Measurements from ENCODE around the gene GRM5. TPM values are rescaled to one million over a fixed set of nuclear protein-coding genes. Genes with fewer than 3 reads are reported as not detected.
A peak's percentile ranks its signal among the peaks of the same experiment; 100 is the strongest.

The GRM5 gene
- total RNA-seq, 1 donor from 2014 or later = not detected

DNA sequence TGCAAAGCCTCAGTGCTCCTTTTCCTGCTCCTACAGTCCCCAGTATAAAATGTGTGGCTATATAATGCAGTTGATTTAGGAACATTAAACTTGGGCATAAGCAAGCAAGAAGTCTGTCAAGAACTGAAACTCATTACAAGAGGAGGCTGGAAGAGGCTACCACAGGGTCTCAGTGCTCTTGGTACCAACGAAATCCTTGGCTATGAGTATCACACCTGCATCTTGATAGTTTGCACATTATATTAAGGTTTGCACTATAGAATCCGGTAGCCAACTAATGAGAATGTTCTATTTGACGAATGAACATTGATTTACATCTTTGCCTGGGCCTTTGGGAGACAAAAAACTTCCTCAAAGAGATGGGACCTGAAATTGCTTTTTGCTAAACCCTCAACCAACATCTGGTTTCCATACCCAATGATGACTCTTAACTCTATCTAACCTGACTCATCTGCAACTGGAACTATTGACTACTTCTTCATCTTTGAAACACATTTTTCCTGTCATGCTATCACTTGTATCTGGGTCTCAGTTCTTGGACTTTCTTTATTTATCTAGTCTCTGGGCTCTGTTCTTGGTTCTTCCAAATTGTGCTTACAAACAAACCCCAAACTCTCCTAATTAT, 521.0 kb downstream of the GRM5 start:
- H3K9me3 ChIP-seq = no peaks in the 10 kb centered on the region
- H3K27ac ChIP-seq = no peak overlapping the region
- no peaks in the 10 kb centered on the region for H3K27me3 ChIP-seq
- TF ChIP-seq POLR2A (IDR thresholded peaks at IDR 0.05) = no peak
- TF ChIP-seq, protein P1, sequence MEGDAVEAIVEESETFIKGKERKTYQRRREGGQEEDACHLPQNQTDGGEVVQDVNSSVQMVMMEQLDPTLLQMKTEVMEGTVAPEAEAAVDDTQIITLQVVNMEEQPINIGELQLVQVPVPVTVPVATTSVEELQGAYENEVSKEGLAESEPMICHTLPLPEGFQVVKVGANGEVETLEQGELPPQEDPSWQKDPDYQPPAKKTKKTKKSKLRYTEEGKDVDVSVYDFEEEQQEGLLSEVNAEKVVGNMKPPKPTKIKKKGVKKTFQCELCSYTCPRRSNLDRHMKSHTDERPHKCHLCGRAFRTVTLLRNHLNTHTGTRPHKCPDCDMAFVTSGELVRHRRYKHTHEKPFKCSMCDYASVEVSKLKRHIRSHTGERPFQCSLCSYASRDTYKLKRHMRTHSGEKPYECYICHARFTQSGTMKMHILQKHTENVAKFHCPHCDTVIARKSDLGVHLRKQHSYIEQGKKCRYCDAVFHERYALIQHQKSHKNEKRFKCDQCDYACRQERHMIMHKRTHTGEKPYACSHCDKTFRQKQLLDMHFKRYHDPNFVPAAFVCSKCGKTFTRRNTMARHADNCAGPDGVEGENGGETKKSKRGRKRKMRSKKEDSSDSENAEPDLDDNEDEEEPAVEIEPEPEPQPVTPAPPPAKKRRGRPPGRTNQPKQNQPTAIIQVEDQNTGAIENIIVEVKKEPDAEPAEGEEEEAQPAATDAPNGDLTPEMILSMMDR (IDR thresholded peaks at IDR 0.05) = no peak
- no peak for TF ChIP-seq POLR2AphosphoS5 (IDR thresholded peaks at IDR 0.05; ENCODE audit: insufficient read depth in 1 of 2, low read depth in 1 of 2)
- no peaks in the 10 kb centered on the region for H3K36me3 ChIP-seq
- intact Hi-C loops (cut with DNase I) = no loop called here
- DNase-seq (ENCODE audit: extremely low spot score in 2 of 2) = no peak
- no peak overlapping the region for H3K4me3 ChIP-seq
- no peaks in the 10 kb centered on the region for H3K4me1 ChIP-seq

DNA sequence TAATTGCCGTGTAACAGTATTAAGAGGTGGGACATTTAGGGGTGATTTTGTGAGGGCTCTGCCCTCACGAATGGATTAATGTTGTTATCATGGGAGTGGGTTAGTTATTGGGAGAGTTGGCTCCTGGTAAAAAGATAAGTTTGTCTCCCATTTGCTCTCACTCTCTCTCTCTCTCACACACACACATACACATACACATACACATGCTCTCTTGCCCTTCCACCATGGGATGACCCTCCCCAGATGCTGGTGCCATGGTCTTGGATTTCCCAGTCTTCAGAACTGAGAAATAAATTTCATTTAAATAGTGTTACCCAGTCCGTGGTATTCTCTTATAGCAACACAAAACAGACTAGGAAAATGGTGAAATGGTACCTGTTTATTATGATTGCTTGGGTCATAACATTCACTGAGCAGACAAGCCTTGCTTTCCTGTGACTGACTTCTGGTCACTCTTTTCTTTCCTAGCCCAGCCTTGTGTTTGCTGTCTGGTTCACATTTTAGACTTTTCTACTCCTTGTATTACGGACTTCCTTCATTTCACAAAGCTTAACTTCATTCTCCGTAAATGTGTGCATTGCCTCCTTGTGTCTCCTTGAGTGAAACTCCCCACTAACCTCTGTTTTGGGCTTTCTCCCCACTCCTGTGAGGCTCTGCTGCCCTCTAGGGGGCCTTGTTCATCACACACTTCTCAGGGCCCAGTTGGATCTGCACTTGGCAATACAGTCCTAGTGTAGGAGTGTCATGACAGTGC, 521.7 kb downstream of the GRM5 start:
- Histone ChIP-seq H3K4me3 (no peak overlapping the region), H3K4me1 (no peaks in the 10 kb centered on the region), H3K27ac (no peak overlapping the region), H3K9me3 (no peaks in the 10 kb centered on the region), H3K36me3 (no peaks in the 10 kb centered on the region), H3K27me3 (no peaks in the 10 kb centered on the region)
- TF ChIP-seq POLR2A (IDR thresholded peaks at IDR 0.05) = no peak
- TF ChIP-seq POLR2AphosphoS5 (IDR thresholded peaks at IDR 0.05; ENCODE audit: insufficient read depth in 1 of 2, low read depth in 1 of 2) = peak in 1 of 2 donors; percentile 43
- TF ChIP-seq, protein P1 (IDR thresholded peaks at IDR 0.05) = peak; percentile 88 to 95 (median 93)
- intact Hi-C loops (cut with DNase I) = no loop called here
- DNase-seq (ENCODE audit: extremely low spot score in 2 of 2) = no peak

DNA sequence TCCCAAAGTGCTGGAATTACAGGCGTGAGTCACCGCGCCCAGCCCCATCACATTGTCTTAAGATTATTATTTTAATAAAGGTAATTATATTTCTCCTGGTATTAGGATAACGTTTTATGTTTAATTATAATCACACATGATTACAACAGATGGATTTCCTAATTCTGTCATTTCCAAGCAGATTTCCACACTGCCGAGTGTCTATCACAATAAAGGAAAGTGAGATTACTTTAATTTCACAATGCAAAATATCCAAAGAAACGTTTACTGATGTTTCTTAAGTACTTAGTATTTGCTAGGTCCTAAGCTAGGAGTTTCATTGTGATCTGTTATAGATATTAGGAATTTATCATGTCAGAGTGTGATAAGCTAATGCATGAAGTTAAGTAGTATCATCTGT, 524.8 kb downstream of the GRM5 start:
- intact Hi-C loops (cut with DNase I) = no loop called here
- H3K36me3 ChIP-seq = no peaks in the 10 kb centered on the region
- no peak overlapping the region for H3K27ac ChIP-seq
- H3K9me3 ChIP-seq = no peaks in the 10 kb centered on the region
- H3K27me3 ChIP-seq = no peaks in the 10 kb centered on the region
- TF ChIP-seq, protein P1 (IDR thresholded peaks at IDR 0.05) = no peak
- TF ChIP-seq POLR2A (IDR thresholded peaks at IDR 0.05) (no peak), POLR2AphosphoS5 (IDR thresholded peaks at IDR 0.05; ENCODE audit: insufficient read depth in 1 of 2, low read depth in 1 of 2) (no peak)
- DNase-seq (ENCODE audit: extremely low spot score in 2 of 2) = no peak
- no peak overlapping the region for H3K4me3 ChIP-seq
- H3K4me1 ChIP-seq = no peaks in the 10 kb centered on the region

DNA sequence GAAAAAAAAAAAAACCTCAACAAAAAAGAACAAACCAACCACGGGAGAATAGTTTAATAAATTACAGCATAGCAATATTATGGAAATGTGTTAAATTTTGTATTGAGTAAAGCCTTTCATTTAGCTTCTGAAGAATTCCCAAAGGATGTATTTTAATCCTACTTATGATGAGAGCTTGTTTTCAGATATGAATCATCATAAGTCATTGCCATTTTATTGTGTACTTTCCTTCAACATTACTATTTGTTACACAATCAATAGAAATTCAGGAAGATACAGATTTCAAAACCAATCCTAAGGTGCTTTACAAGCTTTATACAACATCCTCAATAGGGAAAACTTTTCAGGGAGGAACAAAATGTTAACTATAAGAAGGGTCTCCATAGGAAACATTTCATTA, 527.7 kb downstream of the GRM5 start:
- H3K27ac ChIP-seq = no peak overlapping the region
- intact Hi-C loops (cut with DNase I) = no loop called here
- no peak for TF ChIP-seq POLR2A (IDR thresholded peaks at IDR 0.05)
- TF ChIP-seq, protein P1 (IDR thresholded peaks at IDR 0.05) = no peak
- TF ChIP-seq POLR2AphosphoS5 (IDR thresholded peaks at IDR 0.05; ENCODE audit: insufficient read depth in 1 of 2, low read depth in 1 of 2) = peak in 1 of 2 donors; percentile 54

DNA sequence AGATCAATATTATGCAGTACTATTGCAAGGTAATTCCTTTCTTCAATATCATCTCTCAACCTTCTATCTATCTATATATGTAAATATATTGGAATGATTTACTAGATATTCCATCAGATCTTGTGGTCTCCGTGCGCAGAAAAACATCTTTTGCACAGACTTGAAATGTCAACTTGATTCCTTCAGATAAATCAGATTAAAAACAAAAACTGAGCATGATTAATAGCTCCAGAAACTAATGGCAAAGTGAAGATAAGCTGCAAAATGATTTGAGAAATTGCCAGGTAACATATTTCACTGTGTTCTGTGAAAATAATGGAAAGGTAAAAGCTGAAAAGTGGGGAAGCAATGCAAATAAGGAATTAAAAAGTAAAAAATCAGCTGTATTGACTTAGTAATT, 528.2 kb downstream of the GRM5 start:
- intact Hi-C loops (cut with DNase I) = no loop called here
- H3K36me3 ChIP-seq = no peaks in the 10 kb centered on the region
- no peaks in the 10 kb centered on the region for H3K27me3 ChIP-seq
- no peak overlapping the region for H3K4me3 ChIP-seq
- DNase-seq (ENCODE audit: extremely low spot score in 2 of 2) = no peak
- TF ChIP-seq POLR2A (IDR thresholded peaks at IDR 0.05) (no peak), POLR2AphosphoS5 (IDR thresholded peaks at IDR 0.05; ENCODE audit: insufficient read depth in 1 of 2, low read depth in 1 of 2) (no peak)
- TF ChIP-seq, protein P1 (IDR thresholded peaks at IDR 0.05) = no peak
- H3K27ac ChIP-seq = no peak overlapping the region
- no peaks in the 10 kb centered on the region for H3K4me1 ChIP-seq
- no peaks in the 10 kb centered on the region for H3K9me3 ChIP-seq

More for the DNA sequence above, 527.7 kb downstream of the GRM5 start:
- no peak overlapping the region for H3K4me3 ChIP-seq
- no peaks in the 10 kb centered on the region for H3K36me3 ChIP-seq
- H3K27me3 ChIP-seq = no peaks in the 10 kb centered on the region
- no peaks in the 10 kb centered on the region for H3K4me1 ChIP-seq
- H3K9me3 ChIP-seq = no peaks in the 10 kb centered on the region
- no peak for DNase-seq (ENCODE audit: extremely low spot score in 2 of 2)

Measured in vagina (tissue), 2 donors.